Karpas-422 (cell line): ENCODE results near the gene MKKS. TPM values are rescaled to one million over a fixed set of nuclear protein-coding genes. Genes with fewer than 3 reads are reported as not detected.
A peak's percentile ranks its signal among the peaks of the same experiment; 100 is the strongest.

ENCODE experiments used
- DNase-seq: peaks from one replicate; pipeline ENCODE4 v3.0.0-alpha.2; 2015
- H2AFZ ChIP-seq: fragments of 200-600 bp; sonication (generic); 2 replicates; pipeline ENCODE4 v1.6.1; 2014; ENCODE audit warnings: antibody characterized with exemption, low read length, mixed read lengths
- H3K27ac ChIP-seq: fragments of 200-600 bp; sonication (generic); 2 replicates; pipeline ENCODE4 v1.5.1; 2014; ENCODE audit warnings: mild to moderate bottlenecking, low read length, moderate library complexity
- H3K27me3 ChIP-seq: fragments of 200-600 bp; sonication (generic); 2 replicates; pipeline ENCODE4 v1.6.1; 2014; ENCODE audit warnings: low read length, mixed read lengths
- H3K36me3 ChIP-seq: fragments of 200-600 bp; sonication (generic); 2 replicates; pipeline ENCODE4 v1.6.1; 2014; ENCODE audit warnings: low read length, mixed read lengths; ENCODE audit not compliant: insufficient read depth
- H3K4me1 ChIP-seq: fragments of 200-600 bp; sonication (generic); 2 replicates; pipeline ENCODE4 v1.6.1; 2014; ENCODE audit warnings: mild to moderate bottlenecking, low read length, mixed read lengths
- H3K4me2 ChIP-seq: fragments of 200-600 bp; sonication (generic); 2 replicates; pipeline ENCODE4 v1.6.1; 2014; ENCODE audit warnings: low read length, low read depth, mild to moderate bottlenecking; ENCODE audit not compliant: poor library complexity, severe bottlenecking
- H3K4me3 ChIP-seq: fragments of 200-600 bp; sonication (generic); 2 replicates; pipeline ENCODE4 v1.5.1; 2014; ENCODE audit warnings: mild to moderate bottlenecking, antibody characterized with exemption, low read length, mixed read lengths
- H3K79me2 ChIP-seq: fragments of 200-600 bp; sonication (generic); 2 replicates; pipeline ENCODE4 v1.6.1; 2014; ENCODE audit warnings: mild to moderate bottlenecking, low read length, mixed read lengths
- H3K9ac ChIP-seq: fragments of 200-600 bp; sonication (generic); 2 replicates; pipeline ENCODE4 v1.6.0; 2014; ENCODE audit warnings: low read length
- H3K9me2 ChIP-seq: fragments of 200-600 bp; sonication (generic), shearing (Covaris generic); replicated peaks from 2 replicates; pipeline ENCODE4 v1.6.0; 2014; ENCODE audit warnings: mild to moderate bottlenecking, low read length, moderate library complexity; ENCODE audit not compliant: insufficient read depth
- H3K9me3 ChIP-seq: fragments of 300-700, 200-600 bp; sonication (generic); 2 replicates; pipeline ENCODE4 v1.6.1; 2014; ENCODE audit warnings: low read length, mixed read lengths
- H4K20me1 ChIP-seq: fragments of 200-600 bp; sonication (generic); 2 replicates; pipeline ENCODE4 v1.6.1; 2014; ENCODE audit warnings: mild to moderate bottlenecking, antibody characterized with exemption, low read length, low read depth; ENCODE audit not compliant: insufficient read depth
- total RNA-seq: library from RNA; depleted of rRNA; stranded (reverse); fragments of >200 nt; shearing (Covaris generic); gene quantifications from 2 replicates; pipeline ENCODE4 v1.2.3, GENCODE V29; 2014; ENCODE audit warnings: low replicate concordance; rRNA removed

MKKS gene
- 4.6 and 14.6 TPM in 2 replicates for total RNA-seq

- H3K27ac ChIP-seq = peak within 1 kb of the TSS; percentile 95
- H3K9me3 ChIP-seq = no peaks in the 10 kb centered on the region
- DNase-seq = peak; percentile 94
- peaks cover 3% of the 10 kb centered on the region; the same call in 1 of the 2 replicates for H4K20me1 ChIP-seq
- H3K9me2 ChIP-seq = no peaks in the 10 kb centered on the region
- H3K4me3 ChIP-seq = peak within 1 kb of the TSS; percentile 80
- peaks cover 65% of the 10 kb centered on the region for H3K4me1 ChIP-seq
- H3K27me3 ChIP-seq = no peaks in the 10 kb centered on the region
- H3K9ac ChIP-seq = peak within 1 kb of the TSS; percentile 92
- H3K36me3 ChIP-seq = 0 out of 2 replicates have a peak, but pooled peaks cover 4% of the 10 kb centered on the region
- peaks cover 93% of the 10 kb centered on the region for H3K79me2 ChIP-seq
- H3K4me2 ChIP-seq = peak within 1 kb of the TSS; percentile 98
- H2AFZ ChIP-seq = peak within 1 kb of the TSS; percentile 88; the same call in 1 of the 2 replicates
Observed at GRCh38 chr20:10433623-10434466, at the start of gene MKKS. Gene MKKS, minus strand, starts transcription at chr20:10434222. Its CDS starts 20,708 bp downstream, at chr20:10413514.

- Histone ChIP-seq H3K36me3 (no peaks in the 10 kb centered on the region), H2AFZ (no peak overlapping the region), H3K9me2 (no peaks in the 10 kb centered on the region), H3K79me2 (peaks cover 26% of the 10 kb centered on the region), H3K4me3 (no peak overlapping the region), H3K9ac (no peak overlapping the region), H3K4me2 (no peak overlapping the region), H3K27me3 (no peaks in the 10 kb centered on the region), H3K27ac (no peak overlapping the region), H4K20me1 (peaks cover 31% of the 10 kb centered on the region; the same call in 1 of the 2 replicates), H3K4me1 (peaks cover under 1% of the 10 kb centered on the region; the same call in 1 of the 2 replicates), H3K9me3 (no peaks in the 10 kb centered on the region)
- DNase-seq = no peak
Observed at GRCh38 chr20:10483691-10484090, 49.7 kb upstream of the MKKS start.

- Histone ChIP-seq H2AFZ (no peak overlapping the region), H3K9me2 (no peaks in the 10 kb centered on the region), H3K36me3 (no peaks in the 10 kb centered on the region), H3K27me3 (no peaks in the 10 kb centered on the region), H3K27ac (no peak overlapping the region), H3K9me3 (no peaks in the 10 kb centered on the region), H3K9ac (no peak overlapping the region), H4K20me1 (peaks cover 18% of the 10 kb centered on the region; the same call in 1 of the 2 replicates), H3K4me3 (no peak overlapping the region), H3K4me2 (no peak overlapping the region), H3K4me1 (peaks cover 9% of the 10 kb centered on the region), H3K79me2 (peaks cover 35% of the 10 kb centered on the region)
- no peak for DNase-seq
Observed at GRCh38 chr20:10481676-10482075, 47.7 kb upstream of the MKKS start.

- Histone ChIP-seq H3K4me2 (no peak overlapping the region), H3K27ac (no peak overlapping the region), H2AFZ (no peak overlapping the region), H3K79me2 (peaks cover 45% of the 10 kb centered on the region), H3K9me2 (no peaks in the 10 kb centered on the region), H3K4me1 (peaks cover 28% of the 10 kb centered on the region), H3K4me3 (no peak overlapping the region), H3K27me3 (no peaks in the 10 kb centered on the region), H3K36me3 (no peaks in the 10 kb centered on the region), H3K9ac (no peak overlapping the region), H3K9me3 (no peaks in the 10 kb centered on the region), H4K20me1 (peaks cover 18% of the 10 kb centered on the region; the same call in 1 of the 2 replicates)
- DNase-seq = no peak
Observed at GRCh38 chr20:10478930-10479329, 44.9 kb upstream of the MKKS start.

DNA sequence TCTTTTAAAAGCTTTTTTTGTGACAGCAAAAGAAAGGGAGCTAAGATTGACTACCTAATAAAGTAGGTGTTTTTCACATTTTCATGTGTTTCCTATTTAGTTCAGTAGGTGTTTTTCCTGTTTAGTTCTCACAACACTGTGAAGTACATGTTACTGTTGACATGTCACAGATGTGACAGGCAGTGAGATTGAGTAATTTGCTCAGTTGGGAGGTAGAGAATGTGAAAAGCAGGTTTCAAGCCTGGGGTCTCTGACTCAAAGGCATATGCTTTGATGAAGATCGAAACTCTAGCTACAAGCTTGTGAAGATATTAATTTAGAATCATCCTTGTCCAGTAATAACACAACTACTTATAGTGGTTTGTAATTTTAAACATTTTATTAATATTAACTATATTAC is 44.2 kb upstream of the MKKS start:
- no peak overlapping the region for H2AFZ ChIP-seq
- H3K9ac ChIP-seq = no peak overlapping the region
- no peaks in the 10 kb centered on the region for H3K36me3 ChIP-seq
- H3K9me3 ChIP-seq = no peaks in the 10 kb centered on the region
- H3K4me3 ChIP-seq = no peak overlapping the region
- peaks cover 17% of the 10 kb centered on the region; the same call in 1 of the 2 replicates for H4K20me1 ChIP-seq
- no peaks in the 10 kb centered on the region for H3K9me2 ChIP-seq
- no peak overlapping the region for H3K27ac ChIP-seq
- peaks cover 49% of the 10 kb centered on the region for H3K79me2 ChIP-seq
- H3K4me2 ChIP-seq = no peak overlapping the region
- DNase-seq = no peak
- H3K4me1 ChIP-seq = peaks cover 28% of the 10 kb centered on the region
- H3K27me3 ChIP-seq = no peaks in the 10 kb centered on the region

- H3K4me2 ChIP-seq = peak overlapping the region; percentile 60
- H3K36me3 ChIP-seq = no peaks in the 10 kb centered on the region
- H3K27ac ChIP-seq = peak overlapping the region; percentile 78
- DNase-seq = peak; percentile 86
- no peaks in the 10 kb centered on the region for H3K9me2 ChIP-seq
- peak overlapping the region; percentile 31; the same call in 1 of the 2 replicates for H3K9ac ChIP-seq
- peaks cover 28% of the 10 kb centered on the region for H3K4me1 ChIP-seq
- peaks cover 49% of the 10 kb centered on the region for H3K79me2 ChIP-seq
- H2AFZ ChIP-seq = no peak overlapping the region
- no peaks in the 10 kb centered on the region for H3K9me3 ChIP-seq
- 0 out of 2 replicates have a peak, but pooled peaks cover 3% of the 10 kb centered on the region for H4K20me1 ChIP-seq
- H3K27me3 ChIP-seq = no peaks in the 10 kb centered on the region
- peak overlapping the region; percentile 37; the same call in 1 of the 2 replicates for H3K4me3 ChIP-seq
Observed at GRCh38 chr20:10476319-10476724, 42.3 kb upstream of the MKKS start.

DNA sequence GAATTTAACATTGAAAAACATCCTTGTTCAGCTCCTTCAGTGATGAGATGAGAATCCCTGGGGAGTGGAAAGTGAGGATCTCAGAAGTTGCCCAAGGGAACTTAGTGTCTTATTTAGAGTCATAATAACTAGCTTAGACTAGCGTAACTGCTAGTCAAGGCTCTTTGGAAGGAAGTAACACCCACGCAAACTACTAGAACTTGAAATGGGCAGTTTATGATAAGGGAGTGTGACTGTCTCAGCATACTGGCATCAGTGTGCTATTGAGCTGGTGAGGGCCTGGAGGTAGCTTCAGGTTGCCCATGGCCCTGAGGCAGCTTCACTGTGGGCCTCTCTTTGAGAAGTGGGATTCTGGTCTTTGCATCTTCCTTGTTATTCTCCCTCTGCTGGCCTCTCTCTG is 41.2 kb upstream of the MKKS start:
- H2AFZ ChIP-seq = no peak overlapping the region
- no peaks in the 10 kb centered on the region for H3K36me3 ChIP-seq
- H3K27me3 ChIP-seq = no peaks in the 10 kb centered on the region
- H3K4me1 ChIP-seq = peaks cover 28% of the 10 kb centered on the region
- H3K4me2 ChIP-seq = no peak overlapping the region
- 0 out of 2 replicates have a peak, but pooled peaks cover 3% of the 10 kb centered on the region for H4K20me1 ChIP-seq
- peaks cover 60% of the 10 kb centered on the region for H3K79me2 ChIP-seq
- H3K27ac ChIP-seq = peak overlapping the region; percentile 78; the same call in 1 of the 2 replicates
- no peaks in the 10 kb centered on the region for H3K9me2 ChIP-seq
- no peak overlapping the region for H3K4me3 ChIP-seq
- no peak overlapping the region for H3K9ac ChIP-seq
- no peak for DNase-seq
- no peaks in the 10 kb centered on the region for H3K9me3 ChIP-seq

- H3K9me2 ChIP-seq = no peaks in the 10 kb centered on the region
- H4K20me1 ChIP-seq = no peaks in the 10 kb centered on the region
- no peaks in the 10 kb centered on the region for H3K27me3 ChIP-seq
- no peak overlapping the region for H3K9ac ChIP-seq
- H3K4me1 ChIP-seq = peaks cover 28% of the 10 kb centered on the region
- DNase-seq = no peak
- H3K4me2 ChIP-seq = no peak overlapping the region
- H2AFZ ChIP-seq = no peak overlapping the region
- H3K27ac ChIP-seq = no peak overlapping the region; the same call in 1 of the 2 replicates
- H3K9me3 ChIP-seq = no peaks in the 10 kb centered on the region
- H3K36me3 ChIP-seq = no peaks in the 10 kb centered on the region
- H3K79me2 ChIP-seq = peaks cover 65% of the 10 kb centered on the region
- H3K4me3 ChIP-seq = no peak overlapping the region
Observed at GRCh38 chr20:10474606-10475184, 40.7 kb upstream of the MKKS start.
